Measurements from ENCODE around the gene ID4. TPM values are rescaled to one million over a fixed set of nuclear protein-coding genes. Genes with fewer than 3 reads are reported as not detected.

The ID4 gene
- total and polyA plus RNA-seq, 2 experiments from 2014 or later: 29.1 to 34.0 TPM

- Histone ChIP-seq H3K9me3 (ENCODE audit: low read depth) (no peaks in the 10 kb centered on the region), H3K4me2 (ENCODE audit: unreplicated experiment) (no peak overlapping the region), H3K4me3 (no peak overlapping the region), H4K20me1 (ENCODE audit: insufficient read depth) (no peaks in the 10 kb centered on the region), H3K27ac (no peak overlapping the region), H2AFZ (no peak overlapping the region), H3K9me2 (ENCODE audit: insufficient read depth) (no peaks in the 10 kb centered on the region), H3K36me3 (ENCODE audit: low read depth) (no peaks in the 10 kb centered on the region), H3K27me3 (replicated peaks; ENCODE audit: insufficient read depth) (peaks cover 7% of the 10 kb centered on the region; the same call in 1 of the 2 replicates), H3F3A (ENCODE audit: insufficient read depth) (no peaks in the 10 kb centered on the region), H3K79me2 (ENCODE audit: insufficient read depth) (no peaks in the 10 kb centered on the region), H3K4me1 (ENCODE audit: insufficient read depth) (peaks cover 10% of the 10 kb centered on the region), H3K9ac (no peak overlapping the region)
- no peak for DNase-seq
- 71 to 76% methylated on average over 3 of the region's 3 CpGs for WGBS, 2 experiments (ENCODE audit: low coverage in 1 of 2, low lambda C conversion rate in 2 of 2, missing lambda C conversion rate in 2 of 2)
- TF ChIP-seq EZH2 (IDR thresholded peaks at IDR 0.05; ENCODE audit: insufficient read depth, poor library complexity, severe bottlenecking): no peak
- in situ Hi-C loops (cut with MboI): loop anchor here (25.0 kb wide), 3 partner anchors 852 to 1277 kb away; no protein-coding TSS in a partner anchor
These were observed 27.1 kb downstream of the ID4 start for GRCh38 chr6:19864285-19864684.

- 83 to 93% methylated on average over 1 of the region's 1 CpG for WGBS, 2 experiments (ENCODE audit: low coverage in 1 of 2, low lambda C conversion rate in 2 of 2, missing lambda C conversion rate in 2 of 2)
- no peaks in the 10 kb centered on the region for H3K9me3 ChIP-seq (ENCODE audit: low read depth)
- TF ChIP-seq EZH2 (IDR thresholded peaks at IDR 0.05; ENCODE audit: insufficient read depth, poor library complexity, severe bottlenecking) (no peak), EZH2phosphoT487 (IDR thresholded peaks at IDR 0.05; ENCODE audit: insufficient read depth, low read depth) (no peak)
- no peak overlapping the region for H3K4me3 ChIP-seq
- H4K20me1 ChIP-seq (ENCODE audit: insufficient read depth): no peaks in the 10 kb centered on the region
- H3K36me3 ChIP-seq (ENCODE audit: low read depth): no peaks in the 10 kb centered on the region
- DNase-seq: no peak
- peaks cover 10% of the 10 kb centered on the region for H3K4me1 ChIP-seq (ENCODE audit: insufficient read depth)
- no peak overlapping the region for H3K4me2 ChIP-seq (ENCODE audit: unreplicated experiment)
- no peaks in the 10 kb centered on the region for H3K9me2 ChIP-seq (ENCODE audit: insufficient read depth)
- no peak overlapping the region for H2AFZ ChIP-seq
- in situ Hi-C loops (cut with MboI): loop anchor here (25.0 kb wide), 3 partner anchors 853 to 1278 kb away; no protein-coding TSS in a partner anchor
- H3K9ac ChIP-seq: no peak overlapping the region
- peaks cover 12% of the 10 kb centered on the region; the same call in 1 of the 2 replicates for H3K27me3 ChIP-seq (replicated peaks; ENCODE audit: insufficient read depth)
- H3F3A ChIP-seq (ENCODE audit: insufficient read depth): no peaks in the 10 kb centered on the region
- no peaks in the 10 kb centered on the region for H3K79me2 ChIP-seq (ENCODE audit: insufficient read depth)
- no peak overlapping the region for H3K27ac ChIP-seq
These were observed 28.0 kb downstream of the ID4 start for GRCh38 chr6:19865178-19865577.

- Histone ChIP-seq H3K9me2 (ENCODE audit: insufficient read depth) (no peaks in the 10 kb centered on the region), H3K4me3 (no peak overlapping the region), H3K27me3 (replicated peaks; ENCODE audit: insufficient read depth) (peaks cover 20% of the 10 kb centered on the region), H3K9ac (no peak overlapping the region), H2AFZ (no peak overlapping the region), H3F3A (ENCODE audit: insufficient read depth) (no peaks in the 10 kb centered on the region), H3K79me2 (ENCODE audit: insufficient read depth) (no peaks in the 10 kb centered on the region), H3K4me2 (ENCODE audit: unreplicated experiment) (no peak overlapping the region), H4K20me1 (ENCODE audit: insufficient read depth) (no peaks in the 10 kb centered on the region), H3K27ac (no peak overlapping the region), H3K36me3 (ENCODE audit: low read depth) (no peaks in the 10 kb centered on the region), H3K4me1 (ENCODE audit: insufficient read depth) (peaks cover 10% of the 10 kb centered on the region), H3K9me3 (ENCODE audit: low read depth) (no peaks in the 10 kb centered on the region)
- TF ChIP-seq EZH2phosphoT487 (IDR thresholded peaks at IDR 0.05; ENCODE audit: insufficient read depth, low read depth): no peak
- no peak for TF ChIP-seq EZH2 (IDR thresholded peaks at IDR 0.05; ENCODE audit: insufficient read depth, poor library complexity, severe bottlenecking)
- no peak for DNase-seq
- WGBS, 2 experiments (ENCODE audit: low coverage in 1 of 2, low lambda C conversion rate in 2 of 2, missing lambda C conversion rate in 2 of 2): 85 to 89% methylated on average over 18 of the region's 18 CpGs
- in situ Hi-C loops (cut with MboI): loop anchor here (25.0 kb wide), 3 partner anchors 854 to 1279 kb away; no protein-coding TSS in a partner anchor
These were observed 29.2 kb downstream of the ID4 start for GRCh38 chr6:19866173-19866984.

GRCh38 chr6:19866985-19867627 lies 29.9 kb downstream of the ID4 start:
- peaks cover 20% of the 10 kb centered on the region for H3K27me3 ChIP-seq (replicated peaks; ENCODE audit: insufficient read depth)
- TF ChIP-seq EZH2 (IDR thresholded peaks at IDR 0.05; ENCODE audit: insufficient read depth, poor library complexity, severe bottlenecking) (no peak), EZH2phosphoT487 (IDR thresholded peaks at IDR 0.05; ENCODE audit: insufficient read depth, low read depth) (no peak)
- 50 to 56% methylated on average over 5 of the region's 5 CpGs for WGBS, 2 experiments (ENCODE audit: low coverage in 1 of 2, low lambda C conversion rate in 2 of 2, missing lambda C conversion rate in 2 of 2)

More at GRCh38 chr6:19866985-19867627, 29.9 kb downstream of the ID4 start:
- Histone ChIP-seq H3K9me2 (ENCODE audit: insufficient read depth) (no peaks in the 10 kb centered on the region), H3F3A (ENCODE audit: insufficient read depth) (no peaks in the 10 kb centered on the region), H3K4me2 (ENCODE audit: unreplicated experiment) (peak overlapping the region; percentile 8), H3K9ac (no peak overlapping the region), H3K79me2 (ENCODE audit: insufficient read depth) (no peaks in the 10 kb centered on the region), H3K4me1 (ENCODE audit: insufficient read depth) (peaks cover 10% of the 10 kb centered on the region), H3K9me3 (ENCODE audit: low read depth) (no peaks in the 10 kb centered on the region), H4K20me1 (ENCODE audit: insufficient read depth) (no peaks in the 10 kb centered on the region), H3K36me3 (ENCODE audit: low read depth) (no peaks in the 10 kb centered on the region), H3K4me3 (no peak overlapping the region), H3K27ac (no peak overlapping the region), H2AFZ (no peak overlapping the region)
- in situ Hi-C loops (cut with MboI): loop anchor here (25.0 kb wide), 3 partner anchors 855 to 1280 kb away; no protein-coding TSS in a partner anchor
- DNase-seq: peak; percentile 60
